ENCODE results near the gene LNX2. TPM values are rescaled to one million over a fixed set of nuclear protein-coding genes. Genes with fewer than 3 reads are reported as not detected.

LNX2 gene
- total and polyA plus RNA-seq, 7 donors = 2.3 to 10.0 (median 6.2) TPM

DNA sequence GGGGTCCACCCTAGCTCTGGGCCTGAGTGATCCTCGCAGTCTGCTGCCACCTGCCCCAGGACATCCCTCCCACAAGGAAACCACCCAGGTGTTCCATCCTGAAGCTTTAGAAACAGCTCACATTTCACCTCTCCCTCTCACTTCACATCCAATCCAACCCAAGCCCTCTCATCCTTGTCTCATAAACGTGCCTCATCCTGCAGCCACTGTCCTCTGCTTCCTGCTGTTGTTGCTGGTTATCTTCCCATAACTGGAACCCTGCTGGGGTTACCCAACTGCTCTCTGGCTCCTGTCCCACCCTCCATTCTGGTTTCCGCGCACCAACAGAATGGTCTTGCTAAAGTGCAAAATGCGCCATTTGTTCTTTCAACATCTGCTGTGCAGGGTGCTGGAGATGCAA lies 110.2 kb downstream of the LNX2 start:
- Histone ChIP-seq H3K27me3 (ENCODE audit: insufficient read depth in 3 of 3, low read length in 2 of 3) (no peaks in the 10 kb centered on the region), H3K4me3 (no peak overlapping the region), H3K4me1 (no peaks in the 10 kb centered on the region), H3K27ac (no peak overlapping the region), H3K36me3 (ENCODE audit: insufficient read depth in 1 of 2, low read depth in 1 of 2) (no peaks in the 10 kb centered on the region), H3K9me3 (no peaks in the 10 kb centered on the region)
- WGBS, 3 donors = 76 to 79% (median 77%) methylated on average over 5 of the region's 5 CpGs
- intact Hi-C loops (cut with DNase I) = no loop called here
- no peak for DNase-seq
- no peak for ATAC-seq
- TF ChIP-seq, protein P1, sequence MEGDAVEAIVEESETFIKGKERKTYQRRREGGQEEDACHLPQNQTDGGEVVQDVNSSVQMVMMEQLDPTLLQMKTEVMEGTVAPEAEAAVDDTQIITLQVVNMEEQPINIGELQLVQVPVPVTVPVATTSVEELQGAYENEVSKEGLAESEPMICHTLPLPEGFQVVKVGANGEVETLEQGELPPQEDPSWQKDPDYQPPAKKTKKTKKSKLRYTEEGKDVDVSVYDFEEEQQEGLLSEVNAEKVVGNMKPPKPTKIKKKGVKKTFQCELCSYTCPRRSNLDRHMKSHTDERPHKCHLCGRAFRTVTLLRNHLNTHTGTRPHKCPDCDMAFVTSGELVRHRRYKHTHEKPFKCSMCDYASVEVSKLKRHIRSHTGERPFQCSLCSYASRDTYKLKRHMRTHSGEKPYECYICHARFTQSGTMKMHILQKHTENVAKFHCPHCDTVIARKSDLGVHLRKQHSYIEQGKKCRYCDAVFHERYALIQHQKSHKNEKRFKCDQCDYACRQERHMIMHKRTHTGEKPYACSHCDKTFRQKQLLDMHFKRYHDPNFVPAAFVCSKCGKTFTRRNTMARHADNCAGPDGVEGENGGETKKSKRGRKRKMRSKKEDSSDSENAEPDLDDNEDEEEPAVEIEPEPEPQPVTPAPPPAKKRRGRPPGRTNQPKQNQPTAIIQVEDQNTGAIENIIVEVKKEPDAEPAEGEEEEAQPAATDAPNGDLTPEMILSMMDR (IDR thresholded peaks at IDR 0.05) = no peak

DNA sequence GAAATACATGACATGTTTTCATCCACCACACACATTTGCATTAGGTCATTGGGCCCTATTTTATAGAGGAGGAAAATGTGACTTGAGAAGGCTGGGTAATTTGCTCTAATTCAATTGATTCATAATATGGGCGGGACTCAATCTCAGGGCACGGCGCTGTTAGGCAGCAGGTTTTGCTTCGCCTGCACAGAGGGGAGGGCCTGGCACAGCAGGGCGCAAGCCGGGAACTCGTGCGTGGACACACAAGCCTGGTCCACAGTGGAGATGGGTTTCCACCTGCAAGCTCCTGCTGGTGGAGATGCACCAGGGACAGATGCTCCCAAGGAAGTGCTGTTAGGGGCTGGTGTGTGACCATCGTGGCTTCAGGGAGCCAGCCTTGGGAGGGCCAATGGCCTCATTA lies 111.5 kb downstream of the LNX2 start:
- WGBS, 3 donors = 88 to 91% (median 88%) methylated on average over 9 of the region's 9 CpGs
- H3K27me3 ChIP-seq (ENCODE audit: insufficient read depth in 3 of 3, low read length in 2 of 3) = no peaks in the 10 kb centered on the region

DNA sequence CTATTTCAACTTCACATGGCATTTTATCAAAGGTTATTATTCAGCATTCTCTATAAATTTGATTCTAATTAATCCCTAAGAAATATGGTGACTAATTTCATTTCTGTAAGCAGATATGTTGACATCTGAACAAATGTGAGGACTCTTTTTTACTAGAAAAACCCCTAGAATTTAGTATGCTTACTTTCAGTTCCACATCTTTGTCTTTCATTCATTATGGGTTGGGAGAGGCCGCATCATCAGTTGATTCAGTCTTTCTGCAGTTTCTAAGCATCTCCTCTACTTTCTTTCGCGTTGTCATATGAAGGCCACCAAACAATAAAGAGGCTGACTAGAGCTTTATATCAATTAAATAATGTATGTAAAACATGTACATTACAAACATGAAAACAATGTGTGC lies 114.5 kb downstream of the LNX2 start:
- H3K27me3 ChIP-seq (ENCODE audit: insufficient read depth in 3 of 3, low read length in 2 of 3) = no peaks in the 10 kb centered on the region
- DNase-seq = no peak
- 95 to 97% (median 96%) methylated on average over 3 of the region's 3 CpGs for WGBS, 3 donors
- H3K36me3 ChIP-seq (ENCODE audit: insufficient read depth in 1 of 2, low read depth in 1 of 2) = no peaks in the 10 kb centered on the region
- H3K4me1 ChIP-seq = no peaks in the 10 kb centered on the region
- TF ChIP-seq, protein P1 (IDR thresholded peaks at IDR 0.05) = no peak
- H3K27ac ChIP-seq = no peak overlapping the region
- intact Hi-C loops (cut with DNase I) = no loop called here
- no peaks in the 10 kb centered on the region for H3K9me3 ChIP-seq
- no peak overlapping the region for H3K4me3 ChIP-seq
- no peak for ATAC-seq

More for the DNA sequence above, 111.5 kb downstream of the LNX2 start:
- Histone ChIP-seq H3K4me1 (no peaks in the 10 kb centered on the region), H3K27ac (no peak overlapping the region), H3K4me3 (no peak overlapping the region), H3K36me3 (ENCODE audit: insufficient read depth in 1 of 2, low read depth in 1 of 2) (no peaks in the 10 kb centered on the region), H3K9me3 (no peaks in the 10 kb centered on the region)
- intact Hi-C loops (cut with DNase I) = no loop called here
- TF ChIP-seq, protein P1 (IDR thresholded peaks at IDR 0.05) = no peak
- ATAC-seq = no peak
- DNase-seq = no peak

DNA sequence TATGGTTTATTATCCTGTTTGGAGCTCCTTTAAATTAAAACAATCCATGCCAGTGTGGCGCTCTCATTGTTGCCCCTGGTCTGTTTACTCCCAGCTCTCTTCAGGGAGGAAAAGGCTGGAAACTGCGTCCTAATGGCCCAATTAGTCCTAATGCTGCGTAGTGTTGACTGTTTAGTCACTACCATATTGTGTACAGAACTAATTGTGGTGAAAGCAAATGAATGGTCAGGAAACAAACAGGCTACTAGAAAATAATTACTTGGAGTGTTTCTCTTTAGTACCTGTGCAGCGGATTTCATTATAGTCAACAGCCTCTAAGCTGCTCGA lies 115.5 kb downstream of the LNX2 start:
- TF ChIP-seq, protein P1 (IDR thresholded peaks at IDR 0.05) = no peak
- no peaks in the 10 kb centered on the region for H3K4me1 ChIP-seq
- H3K9me3 ChIP-seq = no peaks in the 10 kb centered on the region
- no peaks in the 10 kb centered on the region for H3K36me3 ChIP-seq (ENCODE audit: insufficient read depth in 1 of 2, low read depth in 1 of 2)
- intact Hi-C loops (cut with DNase I) = no loop called here
- DNase-seq (no peak), ATAC-seq (no peak)
- H3K27ac ChIP-seq = no peak overlapping the region
- H3K4me3 ChIP-seq = no peak overlapping the region
- no peaks in the 10 kb centered on the region for H3K27me3 ChIP-seq (ENCODE audit: insufficient read depth in 3 of 3, low read length in 2 of 3)
- 93 to 99% (median 95%) methylated on average over 5 of the region's 5 CpGs for WGBS, 3 donors

DNA sequence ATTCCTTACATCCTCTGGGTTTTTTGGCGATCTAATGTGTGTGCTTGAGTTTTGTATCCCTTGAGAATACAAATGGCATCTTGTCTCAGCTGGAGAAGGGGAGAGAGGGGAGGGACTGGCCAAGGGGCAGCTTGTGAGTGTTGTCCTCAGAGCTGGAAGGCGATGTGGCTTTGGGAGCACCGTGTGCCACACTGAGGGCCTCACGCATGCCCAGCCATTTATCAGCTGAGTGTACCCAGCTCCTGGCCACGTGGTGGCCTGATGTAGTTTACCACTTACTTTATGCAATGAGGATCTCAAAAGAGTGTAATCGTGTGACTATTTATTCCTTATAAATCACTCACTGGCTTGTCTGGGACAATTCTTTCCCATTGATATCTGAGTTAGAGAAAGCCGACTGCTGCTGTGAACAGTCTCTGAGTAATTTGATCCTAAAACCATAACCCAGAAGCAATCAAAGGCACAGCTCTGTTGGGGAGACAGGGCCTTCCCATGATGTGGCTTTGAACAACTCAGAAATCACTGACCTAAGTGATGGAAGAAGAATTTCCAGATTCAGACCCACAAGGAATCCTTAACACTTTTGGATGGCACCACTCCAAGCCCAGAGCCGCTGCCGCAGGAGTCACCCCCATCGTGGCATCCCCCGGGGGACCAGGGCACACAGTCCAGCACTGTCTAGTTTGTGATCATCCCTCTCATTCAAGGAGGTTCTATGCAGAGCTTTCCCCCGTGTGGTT lies 116.0 kb downstream of the LNX2 start:
- Histone ChIP-seq H3K27me3 (ENCODE audit: insufficient read depth in 3 of 3, low read length in 2 of 3) (no peaks in the 10 kb centered on the region), H3K9me3 (no peaks in the 10 kb centered on the region), H3K27ac (no peak overlapping the region), H3K36me3 (ENCODE audit: insufficient read depth in 1 of 2, low read depth in 1 of 2) (no peaks in the 10 kb centered on the region), H3K4me3 (no peak overlapping the region), H3K4me1 (no peaks in the 10 kb centered on the region)
- DNase-seq (no peak), ATAC-seq (no peak)
- WGBS, 3 donors = 55 to 57% (median 57%) methylated on average over 12 of the region's 12 CpGs
- TF ChIP-seq, protein P1 (IDR thresholded peaks at IDR 0.05) = no peak
- intact Hi-C loops (cut with DNase I) = no loop called here
